A673 (cell line): ENCODE results near the gene CRACR2B.

Source experiments
- EZH2 ChIP-seq: fragments of 200-600 bp; sonication (generic); IDR thresholded peaks from 2 replicates; pipeline ENCODE4 v1.6.1; 2017; ENCODE audit warnings: borderline replicate concordance, low read depth, mild to moderate bottlenecking, mixed read lengths, antibody characterized with exemption, low read length; ENCODE audit not compliant: poor library complexity, severe bottlenecking
- TF ChIP-seq, protein P1 (sequence below): fragments of 300-800, 200-600 bp; sonication (generic); conservative IDR thresholded peaks from 2 replicates; pipeline ENCODE4 v1.5.1; 2017; ENCODE audit warnings: low read depth, mild to moderate bottlenecking, antibody characterized with exemption, low read length, moderate library complexity, mixed read lengths

DNA sequence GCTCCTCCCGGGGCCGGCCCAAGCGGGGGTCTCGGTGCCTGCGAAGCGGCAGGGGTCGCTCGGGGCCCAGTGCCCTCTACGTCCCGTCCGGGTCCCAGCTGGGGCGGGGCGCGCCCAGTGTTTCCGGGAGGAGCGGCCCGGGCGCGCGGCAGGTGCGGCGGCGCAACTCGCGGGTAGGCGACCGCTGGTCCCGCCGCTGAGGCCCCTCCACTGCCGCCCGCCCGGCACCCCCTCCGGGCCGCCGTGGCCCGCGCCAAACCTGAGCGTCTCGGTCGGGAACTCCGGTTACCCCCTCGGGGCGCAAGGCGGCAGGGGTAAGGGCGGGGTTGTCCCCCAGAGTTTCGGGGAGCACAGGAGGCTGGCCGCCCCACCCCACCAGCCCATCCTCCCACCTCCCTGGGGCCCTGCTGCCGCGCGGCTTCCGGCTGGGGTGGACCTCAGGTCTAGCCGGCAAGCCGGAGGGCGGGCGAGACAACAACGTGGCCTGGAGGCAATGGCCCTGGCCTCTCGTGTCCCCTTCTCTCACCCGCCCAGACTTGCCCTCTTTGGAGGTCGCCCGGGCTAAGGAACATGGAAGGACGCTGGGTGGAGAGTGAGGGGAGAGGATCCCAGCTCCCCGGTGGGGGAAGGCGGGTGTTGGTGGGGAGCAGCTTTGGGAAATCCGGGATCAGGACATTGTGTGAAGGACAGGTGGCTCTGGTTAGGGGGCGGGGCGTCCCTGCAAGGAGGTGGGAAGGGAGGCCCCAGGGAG is 398 bp upstream of the CRACR2B start:
- TF ChIP-seq, protein P1, sequence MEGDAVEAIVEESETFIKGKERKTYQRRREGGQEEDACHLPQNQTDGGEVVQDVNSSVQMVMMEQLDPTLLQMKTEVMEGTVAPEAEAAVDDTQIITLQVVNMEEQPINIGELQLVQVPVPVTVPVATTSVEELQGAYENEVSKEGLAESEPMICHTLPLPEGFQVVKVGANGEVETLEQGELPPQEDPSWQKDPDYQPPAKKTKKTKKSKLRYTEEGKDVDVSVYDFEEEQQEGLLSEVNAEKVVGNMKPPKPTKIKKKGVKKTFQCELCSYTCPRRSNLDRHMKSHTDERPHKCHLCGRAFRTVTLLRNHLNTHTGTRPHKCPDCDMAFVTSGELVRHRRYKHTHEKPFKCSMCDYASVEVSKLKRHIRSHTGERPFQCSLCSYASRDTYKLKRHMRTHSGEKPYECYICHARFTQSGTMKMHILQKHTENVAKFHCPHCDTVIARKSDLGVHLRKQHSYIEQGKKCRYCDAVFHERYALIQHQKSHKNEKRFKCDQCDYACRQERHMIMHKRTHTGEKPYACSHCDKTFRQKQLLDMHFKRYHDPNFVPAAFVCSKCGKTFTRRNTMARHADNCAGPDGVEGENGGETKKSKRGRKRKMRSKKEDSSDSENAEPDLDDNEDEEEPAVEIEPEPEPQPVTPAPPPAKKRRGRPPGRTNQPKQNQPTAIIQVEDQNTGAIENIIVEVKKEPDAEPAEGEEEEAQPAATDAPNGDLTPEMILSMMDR, result no peak
- no peak for TF ChIP-seq EZH2
